Hepatocyte (in vitro differentiated cells): ENCODE results near the gene PDRG1. TPM values are rescaled to one million over a fixed set of nuclear protein-coding genes. Genes with fewer than 3 reads are reported as not detected.

ENCODE experiments used
- DNase-seq: peaks from one replicate; pipeline ENCODE4 v3.0.0-alpha.2; 2016; ENCODE audit warnings: low spot score
- H2AFZ ChIP-seq: fragments of 200-600 bp; sonication (generic); 2 replicates; pipeline ENCODE4 v1.6.0; 2016; ENCODE audit warnings: antibody characterized with exemption, mild to moderate bottlenecking
- H3K27ac ChIP-seq: fragments of 200-600 bp; sonication (generic); 2 replicates; pipeline ENCODE4 v1.5.1; 2016; ENCODE audit warnings: mild to moderate bottlenecking
- H3K27me3 ChIP-seq: fragments of 200-600 bp; sonication (generic); 2 replicates; pipeline ENCODE4 v1.6.1; 2016
- H3K36me3 ChIP-seq: fragments of 200-600 bp; sonication (generic); replicated peaks from 2 replicates; pipeline ENCODE4 v1.5.1; 2016; ENCODE audit warnings: low read depth; ENCODE audit not compliant: insufficient read depth
- H3K4me1 ChIP-seq: fragments of 200-600 bp; sonication (generic); 2 replicates; pipeline ENCODE4 v1.5.1; 2016; ENCODE audit warnings: mild to moderate bottlenecking, moderate library complexity; ENCODE audit not compliant: insufficient read depth
- H3K4me2 ChIP-seq: fragments of 200-600 bp; sonication (generic); 2 replicates; pipeline ENCODE4 v1.6.0; 2016
- H3K4me3 ChIP-seq: fragments of 200-600 bp; sonication (generic); 2 replicates; pipeline ENCODE4 v1.5.1; 2016; ENCODE audit warnings: mild to moderate bottlenecking
- H3K79me2 ChIP-seq: fragments of 200-600 bp; sonication (generic); 2 replicates; pipeline ENCODE4 v1.6.0; 2017; ENCODE audit warnings: mild to moderate bottlenecking
- H3K9me2 ChIP-seq: fragments of 200-600 bp; sonication (generic); replicated peaks from 2 replicates; pipeline ENCODE4 v1.6.0; 2017; ENCODE audit warnings: mild to moderate bottlenecking; ENCODE audit not compliant: insufficient read depth
- H3K9me3 ChIP-seq: fragments of 200-600 bp; sonication (generic); 2 replicates; pipeline ENCODE4 v1.5.1; 2016; ENCODE audit warnings: low read depth, mild to moderate bottlenecking
- H4K20me1 ChIP-seq: fragments of 200-600 bp; sonication (generic); 2 replicates; pipeline ENCODE4 v1.6.0; 2016; ENCODE audit warnings: mild to moderate bottlenecking; ENCODE audit not compliant: insufficient read depth, poor library complexity, severe bottlenecking
- EZH2 ChIP-seq: fragments of 200-600 bp; sonication (generic); IDR thresholded peaks from 2 replicates; pipeline ENCODE4 v1.6.1; 2016; ENCODE audit warnings: antibody characterized with exemption, mild to moderate bottlenecking, borderline replicate concordance
- EZH2phosphoT487 ChIP-seq: fragments of 200-600 bp; sonication (generic); IDR thresholded peaks from one replicate; pipeline ENCODE4 v1.6.1; 2018; ENCODE audit warnings: antibody characterized with exemption, mild to moderate bottlenecking, low read depth, moderate library complexity; ENCODE audit not compliant: unreplicated experiment, severe bottlenecking
- WGBS: methylation state at CpG from one replicate; pipeline ENCODE4 v1.1.6; 2016; ENCODE audit warnings: low lambda C conversion rate; ENCODE audit errors: missing lambda C conversion rate; 5-methylcytosine and 5-hydroxymethylcytosine counted together
- polyA plus RNA-seq: library from polyadenylated mRNA; unstranded; fragments of >200 nt; fragmentation: Nextera tagmentation; extraction: Ambion mirVana; gene quantifications from 2 replicates; pipeline ENCODE4 v1.2.1, GENCODE V29; 2016
- total RNA-seq: library from RNA; depleted of rRNA; stranded (reverse); fragments of >200 nt; gene quantifications from 2 replicates; pipeline ENCODE4 v1.2.3, GENCODE V29; 2014
- TF ChIP-seq, protein P1 (sequence below): fragments of 200-600 bp; sonication (generic); IDR thresholded peaks from 2 replicates; pipeline ENCODE4 v1.5.1; 2016; ENCODE audit warnings: antibody characterized with exemption, mild to moderate bottlenecking; ENCODE audit not compliant: poor library complexity

Gene PDRG1
- total and polyA plus RNA-seq, 2 experiments from 2014 or later, result 9.1 to 25.4 TPM

DNA sequence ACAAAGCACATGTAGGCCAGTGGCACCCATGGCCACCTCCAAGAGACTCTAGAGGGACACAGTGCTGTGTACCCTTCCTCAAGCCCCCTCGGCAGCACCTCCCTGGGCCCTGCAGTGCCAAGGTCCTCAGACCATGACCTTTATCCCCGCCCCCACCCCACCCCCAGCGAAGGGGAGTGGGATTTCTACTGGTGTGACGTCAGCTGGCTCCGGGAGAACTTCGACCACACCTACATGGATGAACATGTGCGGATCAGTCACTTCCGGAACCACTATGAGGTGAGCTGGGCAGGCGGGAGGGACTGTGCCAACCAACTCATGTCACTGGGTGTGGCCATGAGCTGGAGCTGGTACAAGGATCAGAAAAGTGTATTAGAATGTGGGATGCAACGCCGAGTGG lies 43.4 kb downstream of the PDRG1 start:
- WGBS, result 93% methylated on average over 11 of the region's 11 CpGs
- Histone ChIP-seq H2AFZ (no peak overlapping the region), H3K79me2 (no peaks in the 10 kb centered on the region), H4K20me1 (no peaks in the 10 kb centered on the region), H3K4me1 (no peaks in the 10 kb centered on the region), H3K27me3 (no peaks in the 10 kb centered on the region), H3K9me3 (no peaks in the 10 kb centered on the region), H3K27ac (no peak overlapping the region), H3K4me3 (no peak overlapping the region), H3K9me2 (no peaks in the 10 kb centered on the region), H3K4me2 (no peak overlapping the region), H3K36me3 (no peaks in the 10 kb centered on the region)
- TF ChIP-seq EZH2 (no peak), EZH2phosphoT487 (no peak)
- TF ChIP-seq, protein P1, sequence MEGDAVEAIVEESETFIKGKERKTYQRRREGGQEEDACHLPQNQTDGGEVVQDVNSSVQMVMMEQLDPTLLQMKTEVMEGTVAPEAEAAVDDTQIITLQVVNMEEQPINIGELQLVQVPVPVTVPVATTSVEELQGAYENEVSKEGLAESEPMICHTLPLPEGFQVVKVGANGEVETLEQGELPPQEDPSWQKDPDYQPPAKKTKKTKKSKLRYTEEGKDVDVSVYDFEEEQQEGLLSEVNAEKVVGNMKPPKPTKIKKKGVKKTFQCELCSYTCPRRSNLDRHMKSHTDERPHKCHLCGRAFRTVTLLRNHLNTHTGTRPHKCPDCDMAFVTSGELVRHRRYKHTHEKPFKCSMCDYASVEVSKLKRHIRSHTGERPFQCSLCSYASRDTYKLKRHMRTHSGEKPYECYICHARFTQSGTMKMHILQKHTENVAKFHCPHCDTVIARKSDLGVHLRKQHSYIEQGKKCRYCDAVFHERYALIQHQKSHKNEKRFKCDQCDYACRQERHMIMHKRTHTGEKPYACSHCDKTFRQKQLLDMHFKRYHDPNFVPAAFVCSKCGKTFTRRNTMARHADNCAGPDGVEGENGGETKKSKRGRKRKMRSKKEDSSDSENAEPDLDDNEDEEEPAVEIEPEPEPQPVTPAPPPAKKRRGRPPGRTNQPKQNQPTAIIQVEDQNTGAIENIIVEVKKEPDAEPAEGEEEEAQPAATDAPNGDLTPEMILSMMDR, result no peak
- no peak for DNase-seq

DNA sequence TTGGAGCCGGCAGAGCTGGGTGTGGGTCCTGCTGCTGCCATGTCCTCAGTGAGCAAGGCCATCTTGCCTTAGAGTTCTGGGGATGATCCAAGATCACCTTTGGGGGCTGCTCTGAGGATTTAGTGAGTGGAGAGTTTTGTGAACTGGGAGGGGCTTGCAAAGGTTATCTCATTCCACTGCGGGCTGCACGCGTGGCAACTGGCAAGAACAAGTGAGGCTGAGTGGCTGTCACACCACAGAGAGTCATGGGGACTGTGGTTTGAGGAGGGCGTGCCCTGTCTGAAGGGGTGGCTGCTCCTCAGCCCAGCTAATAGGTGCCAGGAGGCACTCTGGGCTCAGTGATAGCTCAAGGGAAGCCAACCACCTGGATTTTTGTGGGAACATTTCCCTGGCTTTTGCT lies 43.8 kb downstream of the PDRG1 start:
- no peaks in the 10 kb centered on the region for H3K27me3 ChIP-seq
- H3K4me2 ChIP-seq, result no peak overlapping the region
- H4K20me1 ChIP-seq, result no peaks in the 10 kb centered on the region
- no peak overlapping the region for H3K4me3 ChIP-seq
- H3K9me3 ChIP-seq, result no peaks in the 10 kb centered on the region
- no peak overlapping the region for H2AFZ ChIP-seq
- no peaks in the 10 kb centered on the region for H3K36me3 ChIP-seq
- TF ChIP-seq EZH2phosphoT487, result no peak
- no peak for TF ChIP-seq EZH2
- TF ChIP-seq, protein P1, result no peak
- no peak for DNase-seq
- H3K27ac ChIP-seq, result no peak overlapping the region
- WGBS, result 89% methylated on average over 5 of the region's 5 CpGs
- no peaks in the 10 kb centered on the region for H3K4me1 ChIP-seq
- no peaks in the 10 kb centered on the region for H3K9me2 ChIP-seq
- no peaks in the 10 kb centered on the region for H3K79me2 ChIP-seq

DNA sequence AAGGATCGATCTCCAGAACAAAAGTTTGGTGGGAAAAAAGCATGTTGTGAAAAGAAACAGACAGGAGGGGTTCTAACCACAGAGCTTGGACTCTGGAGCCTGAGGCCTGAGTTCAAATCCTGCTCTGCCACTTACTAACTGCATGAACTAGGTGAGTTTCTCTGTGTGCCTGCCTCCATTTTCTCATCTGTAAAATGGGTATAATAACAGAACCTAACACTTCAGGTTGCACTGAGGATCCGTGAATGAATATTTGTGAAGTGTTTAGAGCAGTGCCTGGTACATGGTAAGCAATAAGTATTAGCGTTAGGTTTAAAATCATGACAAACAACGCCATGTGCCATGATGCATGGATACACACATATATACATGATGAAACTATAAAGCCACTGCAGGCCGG lies 44.8 kb downstream of the PDRG1 start:
- Histone ChIP-seq H2AFZ (no peak overlapping the region), H3K9me3 (no peaks in the 10 kb centered on the region), H4K20me1 (no peaks in the 10 kb centered on the region), H3K36me3 (no peaks in the 10 kb centered on the region), H3K27ac (no peak overlapping the region), H3K4me3 (no peak overlapping the region), H3K79me2 (no peaks in the 10 kb centered on the region), H3K4me1 (no peaks in the 10 kb centered on the region), H3K4me2 (no peak overlapping the region), H3K9me2 (no peaks in the 10 kb centered on the region), H3K27me3 (no peaks in the 10 kb centered on the region)
- DNase-seq, result no peak
- WGBS, result 96% methylated on average over 5 of the region's 5 CpGs
- TF ChIP-seq, protein P1, result no peak
- no peak for TF ChIP-seq EZH2phosphoT487
- TF ChIP-seq EZH2, result no peak

DNA sequence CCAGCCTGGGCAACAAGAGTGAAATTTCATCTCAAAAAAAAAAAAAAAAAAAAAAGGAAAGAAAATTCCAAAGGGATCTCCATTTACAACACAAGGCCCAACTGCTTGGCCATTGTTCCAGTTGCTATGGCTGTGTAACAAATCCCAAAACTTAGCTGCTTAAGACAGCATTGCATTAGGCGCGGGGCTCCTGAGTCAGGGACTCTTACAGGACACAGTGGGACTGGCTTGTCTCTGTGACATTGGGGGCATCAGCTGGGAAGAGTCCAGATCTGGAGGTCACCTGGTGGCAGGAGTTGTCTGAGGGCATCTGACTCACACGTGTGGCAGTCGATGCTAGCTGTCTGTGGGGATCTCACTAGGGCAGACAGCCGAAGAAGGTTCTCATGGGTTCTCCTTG lies 45.8 kb downstream of the PDRG1 start:
- H3K36me3 ChIP-seq, result no peaks in the 10 kb centered on the region
- H3K27me3 ChIP-seq, result no peaks in the 10 kb centered on the region
- H3K4me3 ChIP-seq, result no peak overlapping the region
- no peak overlapping the region for H3K4me2 ChIP-seq
- no peak overlapping the region for H2AFZ ChIP-seq
- no peaks in the 10 kb centered on the region for H3K9me2 ChIP-seq
- WGBS, result 71% methylated on average over 5 of the region's 5 CpGs
- H3K9me3 ChIP-seq, result no peaks in the 10 kb centered on the region
- H3K27ac ChIP-seq, result no peak overlapping the region
- no peaks in the 10 kb centered on the region for H3K79me2 ChIP-seq
- TF ChIP-seq, protein P1, result no peak
- TF ChIP-seq EZH2phosphoT487, result no peak
- H4K20me1 ChIP-seq, result no peaks in the 10 kb centered on the region
- H3K4me1 ChIP-seq, result no peaks in the 10 kb centered on the region
- DNase-seq, result no peak
